ENCODE results near the gene PRKAR1A. TPM values are rescaled to one million over a fixed set of nuclear protein-coding genes. Genes with fewer than 3 reads are reported as not detected.

Gene PRKAR1A
- total RNA-seq, 2 donors from 2014 or later, result 534 to 672 TPM

- no peaks in the 10 kb centered on the region for H3K9me3 ChIP-seq
- no peak overlapping the region for H3K27ac ChIP-seq
- no peak overlapping the region for H3K4me3 ChIP-seq
- DNase-seq (ENCODE audit: low spot score), result no peak
- H3K4me1 ChIP-seq, result peaks cover 0 to 14% of the 10 kb centered on the region in 2 donors
- H3K27me3 ChIP-seq, result no peaks in the 10 kb centered on the region
- no peak for TF ChIP-seq CTCF (IDR thresholded peaks at IDR 0.05)
- H3K36me3 ChIP-seq, result no peaks in the 10 kb centered on the region
These were observed 80.7 kb downstream of the PRKAR1A start for GRCh38 chr17:68592682-68593641.

- H3K27me3 ChIP-seq, result no peaks in the 10 kb centered on the region
- no peak overlapping the region for H3K4me3 ChIP-seq
- no peaks in the 10 kb centered on the region for H3K36me3 ChIP-seq
- H3K4me1 ChIP-seq, result peaks cover 0 to 27% of the 10 kb centered on the region in 2 donors
- TF ChIP-seq CTCF (IDR thresholded peaks at IDR 0.05), result no peak
- DNase-seq (ENCODE audit: low spot score), result no peak
- H3K27ac ChIP-seq, result peak overlapping the region in 1 of 2 donors; percentile 12
- no peaks in the 10 kb centered on the region for H3K9me3 ChIP-seq
These were observed 82.3 kb downstream of the PRKAR1A start for GRCh38 chr17:68594552-68594951.

- DNase-seq (ENCODE audit: low spot score), result no peak
- no peaks in the 10 kb centered on the region for H3K27me3 ChIP-seq
- peak overlapping the region in 1 of 2 donors; percentile 12 for H3K27ac ChIP-seq
- TF ChIP-seq CTCF (IDR thresholded peaks at IDR 0.05), result no peak
- H3K36me3 ChIP-seq, result no peaks in the 10 kb centered on the region
- peaks cover 0 to 34% of the 10 kb centered on the region in 2 donors for H3K4me1 ChIP-seq
- H3K9me3 ChIP-seq, result no peaks in the 10 kb centered on the region
- no peak overlapping the region for H3K4me3 ChIP-seq
These were observed 83.3 kb downstream of the PRKAR1A start for GRCh38 chr17:68595496-68595895.

- DNase-seq (ENCODE audit: low spot score), result no peak
- Histone ChIP-seq H3K4me1 (peaks cover 0 to 35% of the 10 kb centered on the region in 2 donors), H3K27me3 (no peaks in the 10 kb centered on the region), H3K9me3 (no peaks in the 10 kb centered on the region), H3K27ac (peak overlapping the region in 1 of 2 donors; percentile 12), H3K4me3 (no peak overlapping the region), H3K36me3 (no peaks in the 10 kb centered on the region)
- TF ChIP-seq CTCF (IDR thresholded peaks at IDR 0.05), result no peak
These were observed 83.8 kb downstream of the PRKAR1A start for GRCh38 chr17:68595986-68596385.

GRCh38 chr17:68596411-68596945 lies 84.2 kb downstream of the PRKAR1A start:
- no peak overlapping the region for H3K27ac ChIP-seq
- DNase-seq (ENCODE audit: low spot score), result no peak
- H3K27me3 ChIP-seq, result no peaks in the 10 kb centered on the region
- no peaks in the 10 kb centered on the region for H3K36me3 ChIP-seq
- H3K4me3 ChIP-seq, result no peak overlapping the region
- H3K9me3 ChIP-seq, result no peaks in the 10 kb centered on the region
- no peak for TF ChIP-seq CTCF (IDR thresholded peaks at IDR 0.05)
- peaks cover 0 to 40% of the 10 kb centered on the region in 2 donors for H3K4me1 ChIP-seq
